Hepatocyte (in vitro differentiated cells): ENCODE data around the gene CGN. TPM values are rescaled to one million over a fixed set of nuclear protein-coding genes. Genes with fewer than 3 reads are reported as not detected.

Source experiments
- DNase-seq: peaks from one replicate; pipeline ENCODE4 v3.0.0-alpha.2; 2016; ENCODE audit warnings: low spot score
- H2AFZ ChIP-seq: fragments of 200-600 bp; sonication (generic); 2 replicates; pipeline ENCODE4 v1.6.0; 2016; ENCODE audit warnings: antibody characterized with exemption, mild to moderate bottlenecking
- H3K27ac ChIP-seq: fragments of 200-600 bp; sonication (generic); 2 replicates; pipeline ENCODE4 v1.5.1; 2016; ENCODE audit warnings: mild to moderate bottlenecking
- H3K27me3 ChIP-seq: fragments of 200-600 bp; sonication (generic); 2 replicates; pipeline ENCODE4 v1.6.1; 2016
- H3K36me3 ChIP-seq: fragments of 200-600 bp; sonication (generic); replicated peaks from 2 replicates; pipeline ENCODE4 v1.5.1; 2016; ENCODE audit warnings: low read depth; ENCODE audit not compliant: insufficient read depth
- H3K4me1 ChIP-seq: fragments of 200-600 bp; sonication (generic); 2 replicates; pipeline ENCODE4 v1.5.1; 2016; ENCODE audit warnings: mild to moderate bottlenecking, moderate library complexity; ENCODE audit not compliant: insufficient read depth
- H3K4me2 ChIP-seq: fragments of 200-600 bp; sonication (generic); 2 replicates; pipeline ENCODE4 v1.6.0; 2016
- H3K4me3 ChIP-seq: fragments of 200-600 bp; sonication (generic); 2 replicates; pipeline ENCODE4 v1.5.1; 2016; ENCODE audit warnings: mild to moderate bottlenecking
- H3K79me2 ChIP-seq: fragments of 200-600 bp; sonication (generic); 2 replicates; pipeline ENCODE4 v1.6.0; 2017; ENCODE audit warnings: mild to moderate bottlenecking
- H3K9me2 ChIP-seq: fragments of 200-600 bp; sonication (generic); replicated peaks from 2 replicates; pipeline ENCODE4 v1.6.0; 2017; ENCODE audit warnings: mild to moderate bottlenecking; ENCODE audit not compliant: insufficient read depth
- H3K9me3 ChIP-seq: fragments of 200-600 bp; sonication (generic); 2 replicates; pipeline ENCODE4 v1.5.1; 2016; ENCODE audit warnings: low read depth, mild to moderate bottlenecking
- H4K20me1 ChIP-seq: fragments of 200-600 bp; sonication (generic); 2 replicates; pipeline ENCODE4 v1.6.0; 2016; ENCODE audit warnings: mild to moderate bottlenecking; ENCODE audit not compliant: insufficient read depth, poor library complexity, severe bottlenecking
- CTCF ChIP-seq: fragments of 200-600 bp; sonication (generic); IDR thresholded peaks from 2 replicates; pipeline ENCODE4 v1.5.1; 2016; ENCODE audit warnings: antibody characterized with exemption, mild to moderate bottlenecking; ENCODE audit not compliant: poor library complexity
- EZH2 ChIP-seq: fragments of 200-600 bp; sonication (generic); IDR thresholded peaks from 2 replicates; pipeline ENCODE4 v1.6.1; 2016; ENCODE audit warnings: antibody characterized with exemption, mild to moderate bottlenecking, borderline replicate concordance
- EZH2phosphoT487 ChIP-seq: fragments of 200-600 bp; sonication (generic); IDR thresholded peaks from one replicate; pipeline ENCODE4 v1.6.1; 2018; ENCODE audit warnings: antibody characterized with exemption, mild to moderate bottlenecking, low read depth, moderate library complexity; ENCODE audit not compliant: unreplicated experiment, severe bottlenecking
- WGBS: methylation state at CpG from one replicate; pipeline ENCODE4 v1.1.6; 2016; ENCODE audit warnings: low lambda C conversion rate; ENCODE audit errors: missing lambda C conversion rate; 5-methylcytosine and 5-hydroxymethylcytosine counted together
- polyA plus RNA-seq: library from polyadenylated mRNA; unstranded; fragments of >200 nt; fragmentation: Nextera tagmentation; extraction: Ambion mirVana; gene quantifications from 2 replicates; pipeline ENCODE4 v1.2.1, GENCODE V29; 2016
- total RNA-seq: library from RNA; depleted of rRNA; stranded (reverse); fragments of >200 nt; gene quantifications from 2 replicates; pipeline ENCODE4 v1.2.3, GENCODE V29; 2014

Gene CGN
- total and polyA plus RNA-seq, 2 experiments from 2014 or later = 46.3 to 58.2 TPM

- H2AFZ ChIP-seq = no peak overlapping the region
- peaks cover 83% of the 10 kb centered on the region for H3K79me2 ChIP-seq
- H3K9me3 ChIP-seq = no peaks in the 10 kb centered on the region
- TF ChIP-seq CTCF (no peak), EZH2 (no peak), EZH2phosphoT487 (no peak)
- peaks cover 5% of the 10 kb centered on the region for H4K20me1 ChIP-seq
- no peaks in the 10 kb centered on the region for H3K9me2 ChIP-seq
- no peaks in the 10 kb centered on the region for H3K27me3 ChIP-seq
- H3K36me3 ChIP-seq = no peaks in the 10 kb centered on the region
- H3K4me2 ChIP-seq = no peak overlapping the region
- peaks cover 12% of the 10 kb centered on the region for H3K4me1 ChIP-seq
- DNase-seq = no peak
- no peak overlapping the region for H3K27ac ChIP-seq
- H3K4me3 ChIP-seq = no peak overlapping the region
- 96% methylated on average over 4 of the region's 4 CpGs for WGBS
Measured at GRCh38 chr1:151553659-151554058, 42.5 kb downstream of the CGN start.

- no peak for TF ChIP-seq CTCF
- TF ChIP-seq EZH2phosphoT487 = no peak
- no peak for TF ChIP-seq EZH2
- H3K9me2 ChIP-seq = no peaks in the 10 kb centered on the region
- no peak overlapping the region for H3K27ac ChIP-seq
- no peak for DNase-seq
- 100% methylated on average over 1 of the region's 2 CpGs for WGBS
- H2AFZ ChIP-seq = no peak overlapping the region
- H4K20me1 ChIP-seq = peaks cover 5% of the 10 kb centered on the region
- no peaks in the 10 kb centered on the region for H3K4me1 ChIP-seq
- H3K79me2 ChIP-seq = peaks cover 75% of the 10 kb centered on the region
- no peak overlapping the region for H3K4me3 ChIP-seq
- H3K27me3 ChIP-seq = no peaks in the 10 kb centered on the region
- H3K9me3 ChIP-seq = no peaks in the 10 kb centered on the region
- H3K4me2 ChIP-seq = no peak overlapping the region
- no peaks in the 10 kb centered on the region for H3K36me3 ChIP-seq
Measured at GRCh38 chr1:151556052-151556451, 44.9 kb downstream of the CGN start.

GRCh38 chr1:151562661-151563060 is 51.5 kb downstream of the CGN start:
- Histone ChIP-seq H3K27ac (no peak overlapping the region), H3K36me3 (no peaks in the 10 kb centered on the region), H3K4me2 (no peak overlapping the region), H3K79me2 (peaks cover 27% of the 10 kb centered on the region), H3K9me2 (no peaks in the 10 kb centered on the region), H4K20me1 (peaks cover 5% of the 10 kb centered on the region), H3K9me3 (no peaks in the 10 kb centered on the region), H3K27me3 (no peaks in the 10 kb centered on the region), H3K4me3 (no peak overlapping the region), H3K4me1 (no peaks in the 10 kb centered on the region), H2AFZ (no peak overlapping the region)
- 90% methylated on average over 1 of the region's 1 CpG for WGBS
- DNase-seq = no peak
- TF ChIP-seq CTCF = no peak
- no peak for TF ChIP-seq EZH2phosphoT487
- TF ChIP-seq EZH2 = no peak

- Histone ChIP-seq H3K4me1 (no peaks in the 10 kb centered on the region), H3K4me2 (no peak overlapping the region), H3K9me2 (no peaks in the 10 kb centered on the region), H3K79me2 (peaks cover 19% of the 10 kb centered on the region), H3K27ac (no peak overlapping the region), H3K27me3 (no peaks in the 10 kb centered on the region), H2AFZ (no peak overlapping the region), H3K4me3 (no peak overlapping the region), H3K9me3 (no peaks in the 10 kb centered on the region), H3K36me3 (no peaks in the 10 kb centered on the region), H4K20me1 (peaks cover 5% of the 10 kb centered on the region)
- no peak for DNase-seq
- no peak for TF ChIP-seq CTCF
- TF ChIP-seq EZH2phosphoT487 = no peak
- TF ChIP-seq EZH2 = no peak
- 73% methylated on average over 2 of the region's 2 CpGs for whole genome bisulfite sequencing
Measured at GRCh38 chr1:151563376-151563775, 52.2 kb downstream of the CGN start.
